HEK293 (cell line): ENCODE results near the gene C6orf120.
A peak's percentile ranks its signal among the peaks of the same experiment; 100 is the strongest.

Source experiments
- CTCF ChIP-seq: fragments of 450-650 bp; formaldehyde crosslinking; IDR thresholded peaks from 2 replicates; pipeline ENCODE4 v1.5.1; 2016; ENCODE audit warnings: missing biosample characterization, missing genetic modification characterization
- EGR2 ChIP-seq: fragments of 450-650 bp; formaldehyde crosslinking; IDR thresholded peaks from 2 replicates; pipeline ENCODE4 v1.5.1; 2016; ENCODE audit warnings: low read depth, missing biosample characterization, missing genetic modification characterization
- GFI1B ChIP-seq: fragments of 450-650 bp; formaldehyde crosslinking; IDR thresholded peaks from 2 replicates; pipeline ENCODE4 v1.5.1; 2016; ENCODE audit warnings: missing biosample characterization, missing genetic modification characterization
- PRDM1 ChIP-seq: fragments of 450-650 bp; formaldehyde crosslinking; IDR thresholded peaks from 2 replicates; pipeline ENCODE4; 2016; ENCODE audit warnings: missing biosample characterization, missing genetic modification characterization
- PRDM10 ChIP-seq: fragments of 450-650 bp; formaldehyde crosslinking; IDR thresholded peaks from 2 replicates; pipeline ENCODE4 v1.5.1; 2016; ENCODE audit warnings: missing biosample characterization, missing genetic modification characterization
- SALL2 ChIP-seq: fragments of 450-650 bp; formaldehyde crosslinking; IDR thresholded peaks from 2 replicates; pipeline ENCODE4 v1.5.0; 2017; ENCODE audit warnings: missing biosample characterization, mild to moderate bottlenecking, missing genetic modification characterization, borderline replicate concordance
- SP2 ChIP-seq: fragments of 450-650 bp; formaldehyde crosslinking; IDR thresholded peaks from 2 replicates; pipeline ENCODE4 v1.5.1; 2016; ENCODE audit warnings: missing biosample characterization, missing genetic modification characterization
- TSHZ1 ChIP-seq: fragments of 450-650 bp; formaldehyde crosslinking; IDR thresholded peaks from 2 replicates; pipeline ENCODE4 v1.5.1; 2016; ENCODE audit warnings: missing biosample characterization, missing genetic modification characterization, borderline replicate concordance
- YY2 ChIP-seq: fragments of 450-650 bp; formaldehyde crosslinking; IDR thresholded peaks from 2 replicates; pipeline ENCODE4 v1.5.1; 2016; ENCODE audit warnings: missing biosample characterization, missing genetic modification characterization
- ZFHX2 ChIP-seq: fragments of 450-650 bp; formaldehyde crosslinking; conservative IDR thresholded peaks from 2 replicates; pipeline ENCODE4 v1.5.1; 2016; ENCODE audit warnings: missing biosample characterization, missing genetic modification characterization
- ZFP41 ChIP-seq: fragments of 450-650 bp; formaldehyde crosslinking; IDR thresholded peaks from 2 replicates; pipeline ENCODE4 v1.5.1; 2016; ENCODE audit warnings: missing biosample characterization, missing genetic modification characterization, borderline replicate concordance
- ZIC2 ChIP-seq: fragments of 450-650 bp; formaldehyde crosslinking; IDR thresholded peaks from 2 replicates; pipeline ENCODE4 v1.5.1; 2016; ENCODE audit warnings: missing biosample characterization, missing genetic modification characterization
- ZNF114 ChIP-seq: fragments of 450-650 bp; formaldehyde crosslinking; IDR thresholded peaks from 2 replicates; pipeline ENCODE4 v1.5.0; 2017; ENCODE audit warnings: missing biosample characterization, missing genetic modification characterization
- ZNF18 ChIP-seq: fragments of 450-650 bp; formaldehyde crosslinking; IDR thresholded peaks from 2 replicates; pipeline ENCODE4 v1.5.1; 2016; ENCODE audit warnings: missing biosample characterization, missing genetic modification characterization
- ZNF223 ChIP-seq: fragments of 450-650 bp; formaldehyde crosslinking; IDR thresholded peaks from 2 replicates; pipeline ENCODE4 v1.5.1; 2016; ENCODE audit warnings: missing biosample characterization, missing genetic modification characterization
- ZNF248 ChIP-seq: fragments of 450-650 bp; formaldehyde crosslinking; IDR thresholded peaks from 2 replicates; pipeline ENCODE4 v1.5.1; 2017; ENCODE audit warnings: missing biosample characterization, missing genetic modification characterization
- ZNF510 ChIP-seq: fragments of 450-650 bp; formaldehyde crosslinking; IDR thresholded peaks from 2 replicates; pipeline ENCODE4 v1.5.1; 2018; ENCODE audit warnings: mild to moderate bottlenecking, missing genetic modification characterization, missing biosample characterization; ENCODE audit not compliant: insufficient replicate concordance
- ZNF530 ChIP-seq: fragments of 450-650 bp; formaldehyde crosslinking; IDR thresholded peaks from 2 replicates; pipeline ENCODE4 v1.5.1; 2016; ENCODE audit warnings: low read depth, missing biosample characterization, missing genetic modification characterization
- ZNF610 ChIP-seq: fragments of 450-650 bp; formaldehyde crosslinking; IDR thresholded peaks from 2 replicates; pipeline ENCODE4 v1.5.1; 2016; ENCODE audit warnings: missing biosample characterization, missing genetic modification characterization, borderline replicate concordance
- ZNF664 ChIP-seq: fragments of 450-650 bp; formaldehyde crosslinking; IDR thresholded peaks from 2 replicates; pipeline ENCODE4 v1.5.1; 2016; ENCODE audit warnings: missing biosample characterization, missing genetic modification characterization
- ZNF791 ChIP-seq: fragments of 450-650 bp; formaldehyde crosslinking; IDR thresholded peaks from 2 replicates; pipeline ENCODE4 v1.5.1; 2016; ENCODE audit warnings: missing biosample characterization, missing genetic modification characterization
- ZNF843 ChIP-seq: fragments of 450-650 bp; formaldehyde crosslinking; IDR thresholded peaks from 2 replicates; pipeline ENCODE4 v1.5.1; 2016; ENCODE audit warnings: missing biosample characterization, missing genetic modification characterization
- ZSCAN18 ChIP-seq: fragments of 450-650 bp; formaldehyde crosslinking; IDR thresholded peaks from 2 replicates; pipeline ENCODE4 v1.5.1; 2016; ENCODE audit warnings: missing biosample characterization, missing genetic modification characterization
- ZSCAN5A ChIP-seq: fragments of 450-650 bp; formaldehyde crosslinking; IDR thresholded peaks from 2 replicates; pipeline ENCODE4 v1.5.1; 2016; ENCODE audit warnings: missing biosample characterization, missing genetic modification characterization

C6orf120 gene

GRCh38 chr6:169751242-169752073 is 49.5 kb downstream of the C6orf120 start, which contains the start of the genes DYNLT2 and ERMARD (continued):
- TF ChIP-seq ZSCAN18 (no peak), PRDM10 (tag by site-specific recombination) (peak; percentile 49), YY2 (0 out of 2 replicates have a peak, but pooled peaks have one; percentile 40), ZNF843 (peak; percentile 63; the same call in 1 of the 2 replicates), ZNF510 (tag by site-specific recombination) (no peak), TSHZ1 (tag by site-specific recombination) (no peak), ZNF248 (no peak), GFI1B (tag by site-specific recombination) (no peak), ZNF114 (tag by site-specific recombination) (no peak), ZIC2 (tag by site-specific recombination) (peak; percentile 90), EGR2 (peak; percentile 96), ZNF664 (no peak), ZNF791 (tag by site-specific recombination) (no peak), ZNF18 (tag by site-specific recombination) (peak; percentile 15; the same call in 1 of the 2 replicates), ZSCAN5A (tag by site-specific recombination) (0 out of 2 replicates have a peak, but pooled peaks have one; percentile 7), SALL2 (no peak), SP2 (tag by site-specific recombination) (peak; percentile 95), ZFHX2 (peak; percentile 95), PRDM1 (tag by site-specific recombination) (no peak), ZFP41 (no peak), CTCF (tag by site-specific recombination) (peak; percentile 65), ZNF610 (tag by site-specific recombination) (0 out of 2 replicates have a peak, but pooled peaks have one; percentile 19), ZNF530 (tag by site-specific recombination) (no peak), ZNF223 (tag by site-specific recombination) (no peak)
